Cortex of kidney (tissue), 1 donor: ENCODE data around the gene MCM3AP.
"Not testable (repeated sequence)": the region's sequence is repeated elsewhere in the genome, so short reads cannot be mapped to it uniquely, and the experiment has no call there.

ENCODE experiments used
- DNase-seq: peaks from one replicate; lab custom pipeline; 2025; lab: John Stamatoyannopoulos, UW

The MCM3AP gene

DNA sequence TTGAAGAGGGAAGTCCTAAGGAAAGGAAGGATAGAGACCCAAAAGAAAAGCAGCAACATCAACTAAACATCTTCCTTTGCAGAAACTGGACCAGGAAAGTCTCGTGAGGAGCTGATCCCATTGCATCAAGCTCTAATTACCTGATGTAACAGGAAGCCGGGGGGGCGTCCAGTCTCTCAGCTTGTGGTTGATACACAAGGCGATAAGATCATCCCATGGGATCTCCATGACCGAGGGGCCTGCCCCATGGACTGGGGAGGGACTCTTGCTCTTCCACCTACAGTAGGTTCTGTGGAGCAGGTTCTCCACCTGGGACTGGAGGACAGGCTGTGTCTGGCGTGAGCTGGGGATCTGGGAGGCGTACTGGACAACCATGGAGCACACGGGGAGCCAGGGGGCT, 42.1 kb downstream of the MCM3AP start:
- DNase-seq, result no peak

DNA sequence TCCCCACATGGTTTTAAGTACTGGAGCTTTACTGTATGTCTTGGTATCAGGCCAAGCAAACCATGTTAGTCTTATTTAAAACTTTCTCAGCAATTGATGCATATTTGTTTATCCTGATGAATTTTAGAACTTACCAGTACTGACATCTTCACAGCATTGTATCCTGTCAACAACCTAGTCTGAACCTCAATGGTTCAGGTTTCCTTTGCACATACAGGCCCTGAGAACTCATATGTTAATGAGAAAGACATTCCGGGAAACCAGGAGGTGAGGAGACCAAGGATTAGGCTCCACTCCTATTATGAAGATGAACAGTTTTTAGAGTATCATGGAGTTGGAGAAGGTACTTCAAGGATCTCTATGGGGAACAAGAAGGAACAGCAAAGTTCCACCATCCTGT, 43.8 kb downstream of the MCM3AP start:
- DNase-seq, result not testable (repeated sequence)

DNA sequence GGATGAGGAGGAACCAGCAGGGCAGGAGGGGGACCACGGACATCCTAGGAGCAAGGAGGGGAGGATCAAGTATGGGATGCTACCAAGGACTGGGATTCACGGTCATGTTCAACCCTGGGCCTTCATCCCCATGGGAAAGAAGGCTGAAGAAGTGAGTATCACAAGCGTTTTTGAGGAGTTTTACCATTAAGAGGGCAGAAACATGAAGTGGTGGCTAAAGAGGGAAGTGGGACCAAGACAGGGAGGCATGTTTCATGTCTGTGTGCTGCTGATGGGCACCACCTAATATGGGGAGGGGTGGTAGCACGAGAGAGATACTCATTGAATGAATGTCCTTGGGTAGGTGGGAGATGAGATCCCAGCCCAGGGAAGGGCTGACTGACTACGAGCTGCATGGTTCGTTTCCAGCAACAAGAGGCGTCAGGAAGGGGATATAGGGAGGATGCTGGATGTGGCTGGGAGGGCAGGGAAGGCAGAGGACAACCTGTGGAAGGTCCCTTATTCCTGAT, 45.5 kb downstream of the MCM3AP start:
- DNase-seq, result no peak

DNA sequence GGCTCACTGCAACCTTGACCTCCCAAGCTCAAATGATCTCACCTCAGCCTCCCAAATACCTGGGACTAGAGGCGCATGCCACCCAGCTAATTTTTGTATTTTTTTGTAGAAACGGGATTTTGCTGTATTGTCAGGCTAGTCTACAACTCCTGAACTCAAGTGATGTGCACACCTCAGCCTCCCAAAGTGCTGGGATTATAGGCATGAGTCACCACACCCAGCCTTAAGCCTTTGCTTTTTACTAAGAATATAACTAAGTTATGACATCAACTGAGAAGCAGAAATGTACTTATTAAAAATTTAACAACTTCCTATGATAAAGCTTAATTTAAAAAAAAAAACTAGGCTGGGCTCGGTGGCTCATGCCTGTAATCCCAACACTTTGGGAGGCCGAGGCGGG, 47.9 kb downstream of the MCM3AP start:
- DNase-seq, result no peak

DNA sequence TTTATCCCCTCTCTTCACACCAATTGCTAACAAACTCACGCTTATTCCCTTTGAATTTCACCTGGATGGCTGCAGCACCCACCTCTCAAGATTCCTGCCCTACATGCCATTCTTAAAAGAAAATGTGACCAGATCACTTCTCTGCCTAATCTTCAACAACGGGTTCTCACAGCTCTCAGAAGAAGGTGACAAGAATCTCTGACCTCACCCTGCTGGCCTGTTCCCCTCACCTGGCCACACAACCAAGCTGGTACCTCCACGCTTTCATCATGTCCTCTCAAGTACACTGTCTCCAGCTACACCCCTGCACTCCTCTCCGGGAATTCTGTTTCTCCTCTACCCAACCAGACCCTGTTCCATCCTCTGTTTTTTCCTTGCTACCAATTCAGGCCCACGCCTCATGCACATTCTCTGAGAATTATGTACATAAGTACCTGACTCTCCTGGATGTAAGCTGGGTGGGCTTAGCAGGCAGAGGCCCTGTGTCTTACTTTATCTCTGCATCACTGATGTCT, 50.9 kb downstream of the MCM3AP start:
- no peak for DNase-seq

DNA sequence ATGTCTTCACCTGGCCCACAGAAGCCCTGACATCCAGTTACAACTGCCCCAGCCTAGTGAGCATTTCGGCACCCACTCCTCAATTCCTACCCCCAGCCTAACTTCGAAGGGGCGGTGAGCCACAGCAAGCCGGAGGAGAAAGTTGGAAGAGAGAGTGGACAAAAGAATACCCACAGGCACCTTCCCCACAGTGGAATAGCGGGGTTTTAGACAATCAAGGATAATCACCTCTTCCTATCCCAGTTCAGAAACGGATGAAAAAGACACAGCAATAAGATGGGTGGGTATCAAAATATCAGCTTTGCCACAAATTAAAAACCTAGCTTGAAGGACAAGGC, 55.5 kb downstream of the MCM3AP start:
- no peak for DNase-seq

DNA sequence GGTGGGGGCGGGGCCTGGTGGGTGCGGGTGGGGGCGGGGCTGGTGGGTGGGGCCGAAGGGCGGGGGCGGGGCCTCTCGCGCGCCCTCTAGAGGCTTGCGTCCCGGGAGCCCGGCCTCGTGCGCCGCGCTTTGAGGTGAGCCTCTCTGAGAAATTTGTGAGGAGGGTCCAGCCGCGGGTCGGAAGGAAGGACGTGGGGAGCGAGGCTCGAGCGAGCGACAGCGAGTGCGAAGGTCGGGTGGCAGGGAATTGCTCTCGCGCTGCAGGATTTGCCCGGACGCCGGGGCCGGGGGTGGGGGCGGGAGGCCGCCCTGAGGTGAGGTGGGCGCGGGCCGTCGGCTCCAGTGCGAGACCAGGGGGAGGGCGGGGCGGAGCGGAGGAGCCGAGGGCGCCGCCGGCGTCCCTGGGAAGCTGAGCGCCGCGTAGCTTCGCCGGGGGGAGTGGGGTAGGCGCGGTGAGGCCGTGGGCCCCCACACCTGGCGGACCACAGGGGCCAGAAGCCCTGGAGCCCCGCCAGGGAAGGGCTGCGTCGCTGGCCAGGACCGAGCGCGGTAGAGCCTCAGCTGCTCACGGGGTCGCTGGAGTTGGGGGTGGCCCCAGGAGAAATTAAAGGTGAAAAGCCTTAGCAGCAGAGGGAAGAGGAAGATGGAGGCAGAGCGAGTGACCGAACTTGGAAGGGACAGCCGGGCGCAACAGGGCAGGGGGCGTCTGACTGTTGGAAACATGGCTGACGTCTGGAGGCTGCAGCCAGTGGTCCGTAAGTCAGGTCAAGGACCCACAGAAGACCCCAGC, 56.1 kb downstream of the MCM3AP start:
- no peak for DNase-seq

DNA sequence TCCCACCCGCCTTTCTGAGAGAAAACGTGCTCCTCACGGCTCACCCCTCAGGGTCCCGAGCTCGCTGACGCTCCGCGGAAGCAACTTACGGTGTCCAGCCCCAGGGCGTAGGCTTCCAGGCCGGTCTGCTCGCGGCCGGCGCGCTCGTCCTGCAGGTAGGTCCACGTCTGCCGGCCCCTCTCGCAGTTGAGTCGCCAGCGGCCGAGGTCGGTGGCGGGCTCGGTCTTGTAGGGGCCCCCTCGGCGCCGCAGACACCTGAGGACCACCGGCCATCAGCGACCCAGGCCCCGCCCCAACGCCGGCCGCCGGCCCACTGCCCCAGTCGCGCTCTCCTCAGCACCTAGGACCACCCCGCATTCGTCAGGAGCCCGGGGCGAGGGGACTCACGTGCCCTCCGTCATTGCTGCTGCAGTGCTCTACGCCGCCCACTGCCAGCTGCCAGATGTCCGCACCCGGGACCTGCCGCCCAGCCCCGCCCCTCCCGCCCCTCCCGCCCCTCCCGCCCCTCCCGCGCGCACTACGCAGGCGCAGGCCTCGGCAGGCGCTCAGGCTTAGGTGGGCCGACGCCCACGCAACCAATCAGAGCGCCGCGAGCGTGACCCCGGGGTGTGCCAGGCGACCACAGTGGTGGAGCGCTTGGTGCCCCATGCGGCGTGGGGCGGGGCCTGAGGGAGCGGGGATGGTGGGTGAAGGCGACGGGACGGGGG, 56.9 kb downstream of the MCM3AP start, which contains the start of gene LSS:
Gene LSS, minus strand, starts transcription at position 430 of the 707 bp plus-strand sequence. Its CDS starts 29 bp downstream, at position 401.
- DNase-seq, result peak; percentile 48

DNA sequence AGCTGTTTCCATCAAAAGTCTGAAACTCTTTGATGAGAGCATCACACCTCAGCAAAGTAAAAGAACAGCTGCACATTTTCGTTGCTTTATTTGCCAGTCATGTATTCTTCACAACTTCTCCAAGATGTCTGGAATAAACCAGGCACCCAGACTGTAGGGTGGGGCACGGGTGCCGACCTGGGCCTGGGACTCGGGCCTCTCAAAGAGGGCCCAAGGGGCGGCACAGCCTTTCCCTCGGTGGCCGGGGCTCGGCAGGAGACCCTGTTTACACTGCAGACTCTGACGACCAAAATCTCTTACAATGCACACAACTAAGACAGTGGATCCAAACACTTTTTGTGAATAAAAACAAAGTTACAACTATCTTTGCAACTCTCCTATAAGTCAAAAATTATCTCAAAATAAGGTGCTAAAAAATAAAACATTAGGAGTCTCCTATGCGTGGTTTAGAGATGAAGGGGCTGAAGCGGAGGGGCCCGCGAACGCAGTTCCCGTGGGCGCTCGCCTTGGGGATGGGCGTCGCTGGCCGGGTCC, 57.5 kb downstream of the MCM3AP start:
- DNase-seq, result no peak

DNA sequence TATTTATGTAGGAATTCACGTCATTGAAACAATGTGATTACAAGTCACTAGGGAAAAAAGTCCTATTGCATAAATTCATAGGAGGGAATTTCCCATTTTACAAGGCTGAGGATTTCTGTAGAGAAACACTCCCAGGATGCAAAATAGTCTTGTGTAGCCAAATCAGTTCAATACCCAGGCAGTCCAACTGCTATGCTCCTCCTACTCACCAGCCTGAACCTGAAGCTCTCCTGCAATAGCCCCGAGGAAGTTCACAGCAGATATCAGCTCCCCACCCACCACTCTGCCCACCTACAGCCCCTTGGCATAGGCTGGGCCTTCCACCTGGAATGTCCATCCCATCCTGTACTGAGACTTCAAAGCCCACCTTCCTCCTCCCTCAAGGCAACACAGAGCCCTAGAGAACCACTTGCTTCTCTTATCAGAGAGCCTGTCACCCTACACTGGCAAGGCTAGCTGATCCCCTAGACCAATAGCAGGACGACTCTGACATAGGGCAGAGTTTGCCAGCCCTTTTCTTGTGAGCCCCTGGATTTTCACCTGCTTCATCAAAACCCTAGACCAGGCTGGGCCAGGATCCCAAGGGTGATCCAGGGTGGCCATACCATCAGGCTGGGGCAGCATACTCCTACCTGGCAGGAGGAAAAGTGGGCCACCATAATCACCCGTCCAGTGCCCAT, 58.4 kb downstream of the MCM3AP start:
- no peak for DNase-seq

DNA sequence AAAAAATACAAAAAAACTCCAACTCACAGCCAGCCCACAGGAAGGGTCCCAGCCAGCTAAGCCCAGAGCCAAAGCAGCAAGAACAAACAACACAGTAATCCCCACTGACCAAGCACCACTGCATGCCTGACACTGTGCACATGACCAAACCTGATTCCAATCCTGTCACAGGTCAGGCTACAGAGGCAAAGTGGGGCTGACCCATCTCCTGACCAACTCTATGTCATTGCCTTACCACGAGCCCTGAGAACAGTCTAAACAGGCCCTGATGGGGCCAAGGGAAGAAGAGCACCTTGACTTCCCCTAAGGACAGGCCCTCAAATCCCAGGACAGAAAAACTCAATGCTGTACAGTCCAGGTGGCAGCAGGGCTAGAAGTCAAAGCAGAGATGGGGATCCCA, 59.3 kb downstream of the MCM3AP start:
- DNase-seq, result no peak

DNA sequence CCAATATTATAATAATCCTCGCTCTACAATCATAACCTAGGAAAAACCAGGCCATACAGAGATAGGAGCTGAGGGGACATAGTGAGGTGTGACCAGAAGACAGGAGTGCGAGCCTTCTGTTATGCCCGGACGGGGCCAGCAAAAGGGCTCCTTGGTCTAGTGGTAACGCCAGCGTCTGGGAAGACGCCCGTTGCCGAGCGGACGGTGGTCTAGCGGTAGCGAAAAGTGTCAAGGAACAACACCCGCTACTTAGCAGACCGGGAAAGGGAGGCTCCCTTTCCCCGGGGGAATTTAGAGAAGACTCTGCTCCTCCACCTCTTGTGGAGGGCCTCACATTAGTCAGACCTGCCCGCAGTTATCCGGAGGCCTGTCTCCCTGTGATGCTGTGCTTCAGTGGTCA, 61.8 kb downstream of the MCM3AP start:
- not testable (repeated sequence) for DNase-seq

DNA sequence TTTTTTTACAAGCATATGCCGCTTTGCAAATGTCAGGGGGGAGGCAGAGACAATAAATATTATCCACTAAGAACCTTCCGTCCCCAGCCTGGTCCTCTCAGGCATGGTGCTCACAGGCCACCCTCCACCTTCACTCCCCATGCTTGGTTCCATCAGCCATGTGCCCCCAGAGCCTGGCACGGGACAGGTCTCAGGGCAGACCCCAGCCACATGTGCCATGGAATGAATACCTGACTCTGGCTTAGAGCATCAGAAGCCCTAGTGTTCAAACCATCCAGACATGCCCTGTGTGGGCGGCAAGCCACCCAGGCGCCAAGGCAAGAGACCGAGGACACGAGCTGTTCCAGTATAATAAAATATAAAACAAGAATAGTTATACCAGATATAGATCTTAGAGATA, 62.2 kb downstream of the MCM3AP start:
- no peak for DNase-seq

DNA sequence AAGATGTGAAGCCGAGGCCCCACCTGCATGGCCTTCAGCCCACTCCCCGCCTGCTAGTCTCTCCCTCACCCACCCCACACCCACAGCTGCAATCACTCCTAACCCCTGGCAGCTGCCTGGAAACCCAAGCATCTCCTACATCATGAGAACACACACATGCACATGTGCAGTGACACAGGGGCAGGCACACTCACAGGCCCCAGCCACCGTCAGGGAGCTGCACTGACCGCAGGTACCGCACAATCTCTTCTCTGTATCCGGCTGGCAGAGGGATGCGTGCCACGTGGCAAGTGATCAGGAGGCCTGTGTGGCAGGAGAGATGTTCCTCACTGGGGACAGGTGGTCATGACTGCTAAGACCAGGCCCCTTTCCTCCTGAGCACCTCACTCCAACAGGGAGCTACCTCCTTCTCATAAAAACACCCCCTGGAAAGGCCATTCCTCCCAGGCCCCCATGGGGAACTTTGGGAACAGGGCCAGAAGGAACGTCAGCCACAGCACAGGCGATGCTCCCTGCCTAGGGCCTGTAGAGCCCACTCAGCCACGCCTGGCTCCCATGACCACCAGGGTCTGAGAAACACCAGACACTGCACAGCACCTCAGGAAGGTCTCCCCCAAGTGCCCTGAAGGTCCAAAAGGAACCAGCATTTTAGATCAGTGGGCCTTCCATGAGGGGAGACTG, 62.8 kb downstream of the MCM3AP start:
- DNase-seq, result no peak

DNA sequence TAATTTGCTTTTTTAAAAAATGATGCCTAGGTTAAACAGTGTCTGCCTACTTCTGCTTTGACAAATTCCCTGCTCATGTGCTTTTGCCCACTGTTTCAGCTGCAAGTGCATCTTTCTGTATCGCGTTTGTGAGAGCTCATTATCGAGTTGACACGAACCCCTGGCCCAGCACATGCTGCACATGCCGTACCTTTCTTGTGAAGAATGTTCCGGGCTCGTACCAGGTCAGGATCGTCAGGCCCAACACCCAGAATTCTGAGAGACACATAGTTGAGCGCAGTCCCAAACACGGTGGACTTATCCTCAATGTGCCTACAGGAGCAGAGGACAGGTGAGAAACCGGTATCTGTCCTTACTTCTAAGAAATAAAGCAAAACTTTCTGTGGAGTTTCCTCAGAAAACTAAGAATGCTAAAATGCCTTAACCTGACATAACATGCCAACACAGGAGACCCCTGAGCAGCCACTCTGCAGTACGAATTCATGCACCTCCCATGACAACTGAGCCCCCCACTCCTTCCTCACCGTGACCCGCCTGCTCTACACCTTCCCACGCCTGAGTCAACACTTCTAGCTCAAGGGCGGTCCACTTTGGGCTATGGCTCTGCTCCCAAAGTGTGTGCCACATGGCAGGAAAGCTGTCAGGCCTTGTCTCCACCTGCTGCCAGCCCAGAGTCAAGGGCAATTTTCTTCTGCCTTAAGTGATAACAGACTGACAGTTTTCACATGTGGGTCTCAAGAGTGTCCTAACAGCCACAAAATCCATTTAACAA, 63.6 kb downstream of the MCM3AP start:
- no peak for DNase-seq

DNA sequence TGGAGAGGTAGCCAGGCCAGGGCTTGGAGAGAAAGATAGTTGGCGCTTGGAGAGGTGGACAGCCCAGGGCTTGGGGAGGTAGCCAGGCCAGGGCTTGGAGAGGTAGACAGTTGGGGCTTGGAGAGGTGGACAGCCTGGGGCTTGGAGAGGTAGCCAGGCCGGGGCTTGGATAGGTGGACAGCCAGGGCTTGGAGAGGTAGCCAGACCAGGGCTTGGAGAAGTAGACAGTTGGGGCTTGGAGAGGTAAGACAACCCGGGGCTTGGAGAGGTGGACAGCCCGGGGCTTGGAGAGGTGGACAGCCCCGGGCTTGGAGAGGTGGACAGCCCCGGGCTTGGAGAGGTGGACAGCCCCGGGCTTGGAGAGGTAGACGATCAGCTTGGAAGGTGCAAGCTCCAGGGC, 64.6 kb downstream of the MCM3AP start:
- no peak for DNase-seq

DNA sequence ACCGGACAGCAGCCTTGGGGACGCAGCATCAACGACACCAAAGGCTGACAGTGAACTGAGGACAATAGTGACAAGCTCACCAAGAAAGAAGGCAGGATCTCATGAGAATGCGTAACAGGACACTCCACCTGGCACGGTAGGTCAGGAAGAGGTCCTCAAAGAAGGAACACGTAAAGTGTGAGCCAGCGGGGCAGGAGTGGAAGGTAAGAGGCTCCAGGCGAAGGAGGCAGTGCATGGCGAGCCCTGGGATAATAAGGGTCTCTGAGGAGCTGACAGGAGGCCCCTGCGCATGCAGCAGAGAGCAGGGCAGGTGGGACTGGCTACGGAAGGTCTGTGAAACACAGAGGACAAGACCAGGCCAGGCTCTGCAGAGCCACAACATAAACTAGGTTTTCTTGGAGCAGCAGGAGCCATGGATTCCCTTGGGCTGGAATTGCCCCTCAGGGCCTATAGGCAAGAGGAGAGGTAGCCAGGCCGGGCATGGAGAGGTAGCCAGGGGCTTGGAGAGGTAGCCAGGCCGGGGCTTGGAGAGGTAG, 65.1 kb downstream of the MCM3AP start:
- no peak for DNase-seq

DNA sequence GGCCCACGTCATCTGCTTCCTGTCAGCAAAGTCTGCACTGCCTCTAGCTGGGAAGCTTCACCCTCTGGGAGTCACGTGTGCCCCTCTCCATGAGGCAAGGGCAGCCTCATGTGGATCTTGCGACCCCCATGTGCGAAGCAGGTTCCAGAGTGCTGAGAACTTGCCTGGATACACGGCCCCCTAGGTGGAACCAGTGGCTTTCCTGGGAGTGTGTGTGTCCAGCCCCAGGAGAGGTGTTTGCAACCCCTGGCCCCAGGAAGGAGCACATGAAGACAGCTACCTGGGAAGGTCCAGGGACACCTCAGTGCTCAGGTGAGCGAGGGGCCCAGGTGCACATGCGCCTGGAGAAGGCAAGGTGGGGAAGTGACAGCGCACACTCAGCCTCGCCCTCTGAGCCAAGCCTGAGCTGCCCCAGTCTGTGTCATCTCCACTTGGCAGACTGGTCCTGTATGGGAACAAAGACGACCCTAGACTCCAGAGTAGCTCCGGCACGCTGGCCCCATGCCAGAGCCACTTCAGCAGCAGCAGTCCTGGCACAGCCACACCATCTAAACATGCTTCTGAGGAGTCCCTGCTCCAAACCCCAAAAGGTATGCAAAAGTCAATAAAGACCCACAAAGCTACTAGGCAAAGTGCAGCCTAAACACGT, 65.7 kb downstream of the MCM3AP start:
- no peak for DNase-seq

DNA sequence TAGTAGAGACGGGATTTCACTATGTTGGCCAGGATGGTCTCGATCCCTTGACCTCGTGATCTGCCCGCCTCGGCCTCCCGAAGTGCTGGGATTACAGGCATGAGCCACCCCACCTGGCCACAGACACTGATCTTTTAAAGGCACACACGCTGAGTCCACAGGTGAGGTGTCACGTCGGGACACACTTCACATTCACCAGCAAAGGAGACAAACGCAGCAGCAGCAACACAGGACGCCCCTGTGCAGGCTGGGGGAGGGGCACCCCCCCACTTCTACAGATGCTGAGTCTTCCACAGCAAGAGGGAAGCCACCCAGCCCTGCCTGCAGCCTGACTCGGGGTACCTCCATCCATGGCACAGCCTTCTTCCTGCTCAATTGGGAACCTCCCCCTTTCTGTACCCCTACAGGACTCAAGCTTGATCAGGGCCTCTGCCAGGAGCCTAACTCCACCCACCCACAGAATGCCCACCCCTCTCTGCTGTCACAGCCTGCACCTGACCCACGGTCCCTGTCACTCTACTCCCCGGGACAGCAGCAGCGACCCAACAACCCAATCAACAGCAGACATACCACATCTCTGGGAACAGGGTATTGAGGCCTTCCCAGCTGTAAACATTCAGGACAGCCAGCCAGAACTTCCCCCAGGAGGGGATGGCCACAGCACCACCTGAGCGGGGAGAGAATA, 66.4 kb downstream of the MCM3AP start:
- no peak for DNase-seq
